HG02943 (cell line): Measurements from ENCODE around the gene AFAP1.

Experiments used
- ATAC-seq: cut with Tn5 transposase; IDR thresholded peaks from one replicate; pipeline ENCODE4 v1.9.1; 2021; ENCODE audit warnings: mild to moderate bottlenecking, low read depth, moderate library complexity; ENCODE audit not compliant: unreplicated experiment

The AFAP1 gene

GRCh38 chr4:7790999-7791398 is 148.7 kb downstream of the AFAP1 start:
- no peak for ATAC-seq

GRCh38 chr4:7790023-7790422 is 149.6 kb downstream of the AFAP1 start:
- no peak for ATAC-seq

GRCh38 chr4:7788694-7789425 is 150.8 kb downstream of the AFAP1 start:
- no peak for ATAC-seq

- no peak for ATAC-seq
These were observed 151.5 kb downstream of the AFAP1 start for GRCh38 chr4:7788193-7788592.

GRCh38 chr4:7787681-7788141 is 151.9 kb downstream of the AFAP1 start:
- ATAC-seq, result no peak

GRCh38 chr4:7787067-7787466 is 152.6 kb downstream of the AFAP1 start:
- ATAC-seq, result no peak

GRCh38 chr4:7786517-7786916 is 153.1 kb downstream of the AFAP1 start:
- ATAC-seq, result no peak

- ATAC-seq, result no peak
These were observed 153.6 kb downstream of the AFAP1 start for GRCh38 chr4:7786040-7786439.

- ATAC-seq, result no peak
These were observed 154.6 kb downstream of the AFAP1 start for GRCh38 chr4:7785017-7785416.

GRCh38 chr4:7784131-7784870 is 155.4 kb downstream of the AFAP1 start:
- no peak for ATAC-seq

- no peak for ATAC-seq
These were observed 156.1 kb downstream of the AFAP1 start for GRCh38 chr4:7783541-7783940.

GRCh38 chr4:7782783-7783182 is 156.9 kb downstream of the AFAP1 start:
- ATAC-seq, result no peak

GRCh38 chr4:7781993-7782392 is 157.7 kb downstream of the AFAP1 start:
- no peak for ATAC-seq

GRCh38 chr4:7781366-7781765 is 158.3 kb downstream of the AFAP1 start:
- no peak for ATAC-seq

GRCh38 chr4:7780751-7781348 is 158.8 kb downstream of the AFAP1 start:
- no peak for ATAC-seq

GRCh38 chr4:7779432-7779768 is 160.3 kb downstream of the AFAP1 start:
- no peak for ATAC-seq

GRCh38 chr4:7778510-7779431 is 160.9 kb downstream of the AFAP1 start:
- ATAC-seq, result no peak

GRCh38 chr4:7777871-7778509 is 161.7 kb downstream of the AFAP1 start:
- no peak for ATAC-seq

GRCh38 chr4:7777017-7777710 is 162.5 kb downstream of the AFAP1 start:
- no peak for ATAC-seq

- ATAC-seq, result no peak
These were observed 164.3 kb downstream of the AFAP1 start for GRCh38 chr4:7775396-7775795.
